ENCODE results near the gene PITPNM3.

The PITPNM3 gene

GRCh38 chr17:6525141-6525540, 31.2 kb downstream of the PITPNM3 start:
- no peak for FAIRE-seq

GRCh38 chr17:6524520-6524919, 31.8 kb downstream of the PITPNM3 start:
- FAIRE-seq = no peak

DNA sequence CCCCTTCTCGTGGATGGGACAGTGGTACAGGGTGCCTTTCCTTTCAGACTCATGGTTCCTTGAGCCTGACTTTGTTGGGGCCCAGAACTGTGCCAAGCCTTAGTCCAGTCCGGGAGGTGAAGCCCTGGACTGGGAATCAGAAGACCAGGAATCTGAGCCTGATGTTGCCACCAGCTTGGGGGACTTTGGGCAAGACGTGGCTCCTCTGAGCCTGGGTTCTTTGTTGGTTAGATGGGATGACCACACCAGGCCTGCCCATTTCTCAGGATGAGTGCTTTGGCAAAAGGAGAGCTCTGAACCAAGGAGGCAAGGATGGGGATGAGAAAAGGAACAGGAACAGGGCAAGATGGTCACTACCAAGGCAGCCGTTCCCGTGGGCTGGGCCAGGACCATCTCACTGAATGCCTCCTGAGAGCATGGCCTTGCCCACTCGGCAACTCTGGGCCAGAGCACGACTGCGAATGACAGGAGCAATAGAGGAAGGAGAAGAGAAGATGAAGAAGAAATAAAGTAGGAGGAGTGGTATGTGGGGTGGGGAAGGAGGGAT, 32.5 kb downstream of the PITPNM3 start:
- no peak for FAIRE-seq

DNA sequence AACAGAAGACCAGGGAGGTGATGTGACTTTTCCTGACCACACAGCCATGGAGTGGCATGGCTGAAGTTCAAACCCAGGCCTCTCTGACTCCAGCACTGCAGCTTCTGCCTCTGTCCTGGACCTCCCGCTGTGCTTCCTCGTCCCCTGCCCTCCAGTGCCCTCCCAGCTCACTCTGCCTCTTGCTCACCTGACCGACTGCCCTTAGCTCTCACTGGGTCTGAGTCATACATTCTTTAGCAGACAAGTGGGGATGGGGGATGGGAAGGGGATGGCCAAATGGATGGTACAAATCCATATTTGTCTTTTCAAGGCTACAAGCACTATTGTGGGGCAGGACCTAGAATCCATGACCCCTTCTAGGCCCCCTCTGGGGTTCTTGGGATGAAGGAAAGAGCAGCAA, 33.0 kb downstream of the PITPNM3 start:
- FAIRE-seq = no peak

GRCh38 chr17:6521586-6521985, 34.8 kb downstream of the PITPNM3 start:
- no peak for FAIRE-seq

- FAIRE-seq = no peak
These were observed 39.3 kb downstream of the PITPNM3 start for GRCh38 chr17:6517062-6517461.

DNA sequence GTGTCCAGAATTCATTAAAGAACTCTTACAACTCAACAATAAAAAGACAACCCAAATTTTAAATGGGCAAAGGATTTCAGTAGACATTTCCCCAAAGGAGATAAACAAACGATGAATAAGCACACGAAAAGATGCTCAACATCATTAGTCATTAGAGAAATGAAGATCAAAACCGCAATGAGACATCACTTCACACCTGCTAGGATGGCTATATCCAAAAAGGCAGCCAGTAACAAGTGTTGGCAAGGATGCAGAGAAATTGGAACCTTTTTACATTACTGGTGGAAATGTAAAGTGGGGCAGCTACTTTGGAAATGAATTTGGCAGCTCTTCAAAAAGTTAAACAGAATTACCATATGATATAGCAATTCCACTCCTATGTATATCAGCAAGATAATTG, 42.0 kb downstream of the PITPNM3 start:
- no peak for FAIRE-seq

GRCh38 chr17:6512552-6512951, 43.8 kb downstream of the PITPNM3 start:
- FAIRE-seq = no peak

DNA sequence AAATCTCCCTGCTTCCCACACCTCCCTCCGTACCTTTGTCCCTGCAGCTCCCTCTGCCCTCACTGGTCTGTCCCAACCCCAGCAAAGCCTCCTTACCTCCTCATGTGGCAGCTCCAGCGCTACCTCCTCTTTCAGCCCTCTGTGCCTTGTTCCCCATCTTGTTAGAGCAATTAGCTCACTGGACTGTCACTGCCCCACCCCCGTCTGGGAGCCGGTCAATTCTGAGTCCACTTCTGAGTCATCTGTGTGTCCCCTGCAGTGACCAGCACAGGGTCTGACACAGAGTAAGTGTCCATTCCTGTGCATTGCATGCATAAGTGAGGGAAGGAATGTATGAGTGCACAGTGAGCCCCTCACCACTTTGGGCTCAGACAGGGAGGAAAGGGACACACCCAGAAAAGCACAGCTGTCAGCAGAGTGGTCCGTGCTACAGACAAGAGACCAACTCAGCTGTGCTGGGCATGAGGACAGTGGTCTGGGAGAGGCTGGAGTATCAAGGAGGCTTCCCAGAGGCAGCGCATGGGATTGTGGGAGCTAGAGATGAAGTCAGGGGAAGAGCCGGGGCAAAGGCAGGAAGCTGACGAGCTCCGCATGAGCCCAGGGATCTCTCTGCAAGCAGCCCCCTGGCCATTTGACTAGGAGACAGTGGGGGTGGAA, 45.9 kb downstream of the PITPNM3 start:
- no peak for FAIRE-seq

- FAIRE-seq = no peak
These were observed 46.4 kb downstream of the PITPNM3 start for GRCh38 chr17:6509921-6510320.

GRCh38 chr17:6509031-6509771, 47.2 kb downstream of the PITPNM3 start:
- FAIRE-seq = no peak

- FAIRE-seq = no peak
These were observed 47.8 kb downstream of the PITPNM3 start for GRCh38 chr17:6508519-6509030.

- no peak for FAIRE-seq
These were observed 48.3 kb downstream of the PITPNM3 start for GRCh38 chr17:6508016-6508415.

DNA sequence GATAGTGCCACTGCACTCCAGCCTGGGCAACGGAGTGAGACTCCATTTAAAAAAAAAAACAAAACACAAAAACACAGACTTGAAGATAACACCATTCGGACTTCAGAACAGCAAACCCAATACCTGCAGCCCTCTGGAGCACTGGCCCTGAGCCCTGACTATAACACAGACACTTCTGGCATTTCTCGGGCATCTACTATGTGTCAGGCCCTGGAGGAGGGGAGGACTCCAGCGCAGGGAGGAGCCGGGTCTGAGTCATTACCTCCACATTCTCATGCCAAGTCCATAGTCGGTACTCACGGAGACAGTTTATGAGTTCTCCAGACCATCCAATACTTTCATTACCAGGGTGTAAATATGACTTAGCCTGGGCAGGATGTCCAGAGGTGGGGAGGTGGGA, 48.8 kb downstream of the PITPNM3 start:
- FAIRE-seq = no peak

DNA sequence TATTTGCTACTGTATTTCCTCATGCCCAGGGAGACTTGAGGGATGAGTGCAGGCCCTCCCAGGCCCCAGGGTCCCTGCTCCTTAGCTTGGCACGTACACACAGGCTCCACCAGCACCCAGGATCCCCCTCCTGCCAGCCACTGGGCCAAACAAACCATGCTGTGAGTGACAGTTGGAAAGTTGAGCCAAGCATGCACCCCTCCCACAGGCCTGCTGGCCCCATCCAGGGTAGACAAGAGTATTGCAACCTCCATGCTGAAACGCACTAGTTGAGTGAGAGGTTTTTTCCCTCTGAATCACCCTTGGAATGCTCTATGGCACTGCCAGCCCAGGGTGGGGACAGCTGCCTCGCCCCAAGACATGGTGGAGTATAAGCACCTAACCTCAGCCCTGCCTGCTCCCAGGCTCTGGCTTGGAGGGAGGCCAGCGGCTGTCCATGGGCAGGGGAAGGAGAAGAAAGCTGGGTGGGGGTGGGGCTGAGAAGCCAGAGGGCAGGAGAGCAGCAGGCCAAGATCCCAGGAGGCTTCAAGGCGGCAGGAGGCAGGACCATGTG, 49.6 kb downstream of the PITPNM3 start:
- no peak for FAIRE-seq

- no peak for FAIRE-seq
These were observed 50.8 kb downstream of the PITPNM3 start for GRCh38 chr17:6505425-6506142.

GRCh38 chr17:6503641-6504195, 52.6 kb downstream of the PITPNM3 start:
- FAIRE-seq = no peak

DNA sequence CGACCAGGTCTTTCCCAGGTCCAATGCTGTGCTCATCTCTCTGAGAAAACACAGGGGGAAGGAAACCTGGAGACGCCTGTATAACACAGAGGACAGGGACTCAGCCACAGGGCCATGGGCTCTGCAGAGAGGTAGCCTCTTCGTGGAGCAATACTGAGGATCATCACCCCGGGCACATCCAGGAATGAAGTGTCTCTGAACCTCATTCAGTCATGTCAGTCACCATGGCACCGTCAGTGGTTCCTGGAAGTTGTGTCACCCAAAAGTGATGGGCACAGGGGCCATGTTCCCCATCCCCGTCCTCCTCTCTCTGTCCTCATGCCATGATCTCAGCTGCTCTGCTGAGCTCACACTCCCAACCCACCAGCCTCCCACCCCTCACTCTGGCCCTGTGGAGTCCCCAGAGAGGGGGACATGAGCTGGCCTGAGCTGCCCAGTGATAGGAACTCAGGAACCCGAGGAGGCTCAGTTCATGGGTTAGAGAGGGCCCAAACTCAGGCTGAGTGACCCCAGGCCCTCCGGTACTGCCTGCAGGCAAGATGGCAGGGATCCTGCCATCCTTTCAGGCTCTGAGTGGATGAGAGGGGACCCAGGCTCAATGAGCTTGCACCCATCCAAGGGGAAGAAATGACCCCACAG, 53.4 kb downstream of the PITPNM3 start:
- FAIRE-seq = no peak

GRCh38 chr17:6502142-6502541, 54.2 kb downstream of the PITPNM3 start:
- FAIRE-seq = no peak

DNA sequence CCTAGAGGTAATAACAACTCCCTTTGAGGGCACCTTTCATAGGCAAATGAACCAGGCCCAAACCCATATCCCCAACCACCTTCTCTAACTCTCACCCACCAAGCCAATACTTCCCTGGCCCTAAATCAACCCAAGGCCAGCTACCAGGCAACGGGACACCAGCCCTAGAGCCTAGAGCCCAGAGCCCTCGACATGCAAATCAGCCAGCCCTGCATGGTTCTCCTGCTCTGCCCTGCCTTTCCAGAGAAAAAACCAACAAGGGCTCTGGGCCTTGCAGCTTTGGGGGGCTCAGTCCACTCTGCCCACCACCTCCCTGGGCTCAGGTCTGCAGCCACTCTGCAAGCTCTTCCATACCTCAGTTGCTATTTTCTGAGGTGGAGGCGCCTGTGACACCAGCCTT, 55.0 kb downstream of the PITPNM3 start:
- no peak for FAIRE-seq

GRCh38 chr17:6498901-6499540, 57.3 kb downstream of the PITPNM3 start:
- no peak for FAIRE-seq

- FAIRE-seq = no peak
These were observed 58.0 kb downstream of the PITPNM3 start for GRCh38 chr17:6498356-6498755.
